T-helper 1 cell treated with Interleukin-12 subunit alpha and Interleukin-12 subunit beta and Interleukin-4 antibody, amounts not matched to agents 30 μg/mL and 1 μg/mL, for 36 hours (primary cell): ENCODE results near the gene GPR161.

Experiments used
- H3K27ac Mint-ChIP-seq: one replicate; pipeline ENCODE4 v1.8.0; 2021; ENCODE audit warnings: mild to moderate bottlenecking, mixed read lengths
- H3K27me3 Mint-ChIP-seq: one replicate; pipeline ENCODE4 v1.8.0; 2021; ENCODE audit warnings: low read depth, mixed read lengths
- H3K36me3 Mint-ChIP-seq: one replicate; pipeline ENCODE4 v1.8.0; 2021; ENCODE audit warnings: low read depth, mixed read lengths
- H3K4me1 Mint-ChIP-seq: one replicate; pipeline ENCODE4 v1.8.0; 2021; ENCODE audit warnings: low read depth, mixed read lengths
- H3K4me3 Mint-ChIP-seq: one replicate; pipeline ENCODE4 v1.8.0; 2021; ENCODE audit warnings: mild to moderate bottlenecking, moderate library complexity, mixed read lengths
- H3K9me3 Mint-ChIP-seq: one replicate; pipeline ENCODE4 v1.8.0; 2021; ENCODE audit warnings: mixed read lengths

Gene GPR161

DNA sequence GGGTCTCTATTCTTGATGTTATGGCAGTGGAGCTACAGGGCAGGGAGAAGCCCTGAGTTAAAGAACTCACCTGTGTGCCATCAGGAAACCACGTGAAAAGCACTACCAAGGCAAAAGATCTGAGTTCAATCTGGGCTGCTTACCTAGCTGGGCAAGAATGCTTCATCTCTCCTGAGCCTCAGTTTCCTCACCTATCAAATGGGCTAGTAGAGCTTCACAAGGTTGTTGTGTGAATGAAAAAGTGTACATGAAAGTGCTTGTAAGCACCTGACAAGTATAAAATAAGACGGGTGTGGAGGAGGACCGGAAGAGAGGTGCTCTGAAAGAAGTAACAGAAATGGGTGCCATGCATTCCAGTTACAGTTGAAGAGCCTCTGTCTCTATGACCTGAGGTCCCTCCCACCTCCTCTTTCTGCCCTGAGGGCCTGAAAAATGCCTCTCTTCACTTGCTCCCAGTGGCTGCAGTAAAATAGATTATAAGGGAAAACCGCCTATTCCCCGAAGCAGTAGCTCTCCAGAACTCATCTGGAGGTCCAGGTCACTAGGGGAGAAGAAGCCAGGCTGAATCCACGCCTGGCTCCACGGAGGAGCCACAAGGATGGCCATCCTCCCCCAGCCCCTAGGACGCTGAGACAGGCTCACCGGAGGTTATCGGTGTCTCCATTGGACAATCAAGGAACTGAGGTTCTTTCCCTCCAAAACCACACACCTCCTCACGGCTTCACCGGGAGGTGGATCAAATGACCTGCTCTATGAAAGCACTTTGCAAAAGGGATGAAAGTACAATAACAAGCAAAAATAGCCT lies 1.4 kb downstream of the GPR161 start:
- Mint-ChIP-seq H3K27me3 (peaks cover 69% of the 10 kb centered on the region), H3K36me3 (peaks cover 3% of the 10 kb centered on the region), H3K27ac (no peak overlapping the region), H3K4me3 (peak overlapping the region; percentile 70), H3K4me1 (peaks cover 8% of the 10 kb centered on the region), H3K9me3 (no peaks in the 10 kb centered on the region)

GRCh38 chr1:168134642-168135041 lies 2.1 kb downstream of the GPR161 start:
- Mint-ChIP-seq H3K36me3 (peaks cover 3% of the 10 kb centered on the region), H3K27me3 (peaks cover 73% of the 10 kb centered on the region), H3K27ac (no peak overlapping the region), H3K9me3 (no peaks in the 10 kb centered on the region), H3K4me1 (peaks cover 8% of the 10 kb centered on the region), H3K4me3 (no peak overlapping the region)

DNA sequence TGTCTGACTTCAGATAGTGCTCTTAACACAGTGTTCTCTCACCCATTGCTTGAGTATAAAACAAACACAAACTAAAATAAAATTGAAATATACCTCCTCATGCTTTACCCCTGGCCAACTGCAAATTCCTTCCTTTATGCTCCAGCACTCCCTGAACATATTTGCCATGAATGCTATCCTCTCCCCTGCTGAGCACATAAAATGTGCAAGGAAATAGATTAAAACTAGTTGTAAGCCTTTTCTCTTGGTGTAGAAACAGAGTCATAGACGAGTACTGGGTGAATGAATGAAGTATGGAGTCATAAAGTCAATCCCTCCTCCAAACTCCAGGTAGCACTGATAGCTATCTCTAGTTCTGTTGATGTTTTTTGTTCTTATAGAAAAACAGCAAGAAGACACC lies 2.6 kb downstream of the GPR161 start:
- Mint-ChIP-seq H3K27me3 (peaks cover 73% of the 10 kb centered on the region), H3K4me1 (peaks cover 8% of the 10 kb centered on the region), H3K9me3 (no peaks in the 10 kb centered on the region), H3K36me3 (peaks cover 3% of the 10 kb centered on the region), H3K27ac (no peak overlapping the region), H3K4me3 (no peak overlapping the region)

DNA sequence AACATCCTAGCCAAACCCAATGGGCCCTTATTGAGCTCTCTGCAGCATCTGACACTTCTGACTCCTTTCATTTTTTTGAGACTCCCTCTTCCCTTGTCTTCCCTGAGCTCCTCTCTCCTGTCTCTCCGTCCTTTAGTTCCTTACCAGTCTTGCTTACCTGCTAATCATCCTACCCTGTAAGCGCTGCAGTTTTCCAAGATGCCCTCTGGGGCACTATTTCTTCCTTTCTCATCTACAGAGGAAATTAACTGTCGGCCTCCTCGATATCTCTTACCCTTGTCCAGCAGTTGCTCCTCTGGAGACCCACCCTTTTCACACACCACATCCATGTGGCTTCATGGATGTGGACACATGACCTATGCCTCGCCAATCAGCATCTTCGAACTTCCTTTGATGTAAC lies 6.8 kb downstream of the GPR161 start:
- Mint-ChIP-seq H3K36me3 (no peaks in the 10 kb centered on the region), H3K9me3 (peaks cover 3% of the 10 kb centered on the region), H3K27me3 (peaks cover 55% of the 10 kb centered on the region), H3K27ac (no peak overlapping the region), H3K4me1 (no peaks in the 10 kb centered on the region), H3K4me3 (no peak overlapping the region)

DNA sequence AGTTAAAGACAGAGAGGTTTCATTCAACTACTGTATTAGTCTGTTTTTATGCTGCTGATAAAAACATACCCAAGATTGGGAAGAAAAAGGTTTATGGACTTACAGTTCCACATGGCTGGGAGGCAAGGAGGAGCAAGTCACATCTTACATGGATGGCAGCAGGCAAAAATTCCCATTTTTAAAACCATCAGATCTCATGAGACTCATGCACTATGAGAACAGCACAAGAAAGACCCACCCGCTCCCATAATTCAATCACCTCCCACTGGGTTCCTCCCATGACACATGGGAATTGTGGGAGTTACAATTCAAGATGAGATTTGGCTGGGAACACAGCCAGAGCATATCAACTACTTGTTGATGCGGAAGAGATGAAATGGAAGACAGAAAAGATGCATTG lies 9.2 kb downstream of the GPR161 start:
- no peaks in the 10 kb centered on the region for H3K4me1 Mint-ChIP-seq
- no peak overlapping the region for H3K4me3 Mint-ChIP-seq
- H3K27ac Mint-ChIP-seq, result no peak overlapping the region
- peaks cover 3% of the 10 kb centered on the region for H3K9me3 Mint-ChIP-seq
- peaks cover 42% of the 10 kb centered on the region for H3K27me3 Mint-ChIP-seq
- no peaks in the 10 kb centered on the region for H3K36me3 Mint-ChIP-seq

DNA sequence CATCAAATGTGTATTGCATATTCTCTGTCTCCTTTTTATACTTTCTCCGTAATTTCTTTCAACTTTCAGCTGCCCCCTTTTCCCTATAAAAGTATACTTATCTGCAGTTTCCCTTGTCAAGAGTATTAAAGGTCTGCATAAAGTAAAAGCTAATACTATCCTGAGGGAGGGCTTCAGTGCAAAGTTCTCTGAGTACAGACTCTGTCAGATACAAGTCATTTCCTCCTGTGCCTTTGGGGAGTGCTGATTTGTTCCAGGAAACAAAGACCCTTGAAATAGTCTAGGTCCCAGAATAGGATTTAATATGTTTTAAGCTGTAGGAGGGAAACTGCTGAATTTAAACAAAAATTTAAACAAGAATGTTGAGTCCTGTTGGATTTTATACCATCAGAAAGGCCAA lies 11.7 kb downstream of the GPR161 start:
- peaks cover 3% of the 10 kb centered on the region for H3K9me3 Mint-ChIP-seq
- no peak overlapping the region for H3K4me3 Mint-ChIP-seq
- no peaks in the 10 kb centered on the region for H3K36me3 Mint-ChIP-seq
- no peaks in the 10 kb centered on the region for H3K4me1 Mint-ChIP-seq
- no peak overlapping the region for H3K27ac Mint-ChIP-seq
- H3K27me3 Mint-ChIP-seq, result peaks cover 47% of the 10 kb centered on the region

DNA sequence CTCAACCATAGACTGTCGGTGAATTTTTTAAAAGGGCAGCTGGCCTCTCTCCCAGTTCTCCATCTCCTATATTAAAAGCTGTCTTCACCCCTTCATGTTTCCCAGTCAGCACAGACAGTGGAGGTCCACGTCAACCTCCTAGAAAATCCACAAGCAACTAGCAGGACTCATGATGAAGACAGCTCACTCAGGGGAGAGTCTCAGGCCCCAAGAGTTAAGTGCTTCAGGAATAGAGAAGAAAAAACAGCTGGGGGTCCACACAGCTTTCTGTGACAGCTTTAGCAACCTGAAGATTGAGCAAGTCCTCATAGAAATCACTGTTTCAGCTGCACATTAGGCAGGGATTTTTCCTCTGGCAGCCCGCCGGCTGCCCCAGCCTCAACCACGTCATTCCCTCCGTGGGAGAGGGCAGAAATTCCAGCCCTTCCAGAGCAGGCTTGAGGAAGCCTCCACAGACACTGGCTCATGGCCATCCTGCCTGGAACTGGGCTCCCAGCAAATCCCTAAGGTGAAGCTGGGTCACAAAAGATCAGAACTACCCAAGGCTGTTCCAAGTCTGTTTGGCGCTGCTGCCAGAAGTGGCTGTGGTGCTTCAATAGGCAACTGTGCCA lies 15.2 kb downstream of the GPR161 start:
- H3K27me3 Mint-ChIP-seq, result peaks cover 40% of the 10 kb centered on the region
- no peaks in the 10 kb centered on the region for H3K4me1 Mint-ChIP-seq
- no peaks in the 10 kb centered on the region for H3K36me3 Mint-ChIP-seq
- H3K9me3 Mint-ChIP-seq, result no peaks in the 10 kb centered on the region
- H3K4me3 Mint-ChIP-seq, result no peak overlapping the region
- H3K27ac Mint-ChIP-seq, result no peak overlapping the region

DNA sequence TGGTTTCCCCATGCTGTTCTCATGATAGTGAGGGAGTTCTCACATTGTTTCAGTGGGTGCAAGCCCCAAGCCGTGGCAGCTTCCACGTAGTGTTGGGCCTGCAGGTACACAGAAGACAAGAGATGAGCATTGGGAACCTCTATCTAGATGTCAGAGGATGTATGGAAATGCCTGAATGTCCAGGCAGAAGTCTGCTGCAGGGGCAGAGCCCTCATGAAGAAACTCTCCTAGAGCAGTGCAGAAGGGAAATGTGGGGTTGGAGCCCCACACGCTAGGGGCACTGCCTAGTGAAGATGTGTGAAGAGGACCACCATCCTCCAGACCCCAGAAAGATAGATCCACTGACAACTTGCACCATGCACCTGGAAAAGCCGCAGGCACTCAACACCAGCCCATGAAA lies 17.0 kb downstream of the GPR161 start:
- no peaks in the 10 kb centered on the region for H3K4me1 Mint-ChIP-seq
- H3K36me3 Mint-ChIP-seq, result no peaks in the 10 kb centered on the region
- H3K27ac Mint-ChIP-seq, result no peak overlapping the region
- no peaks in the 10 kb centered on the region for H3K9me3 Mint-ChIP-seq
- peaks cover 37% of the 10 kb centered on the region for H3K27me3 Mint-ChIP-seq
- no peak overlapping the region for H3K4me3 Mint-ChIP-seq

DNA sequence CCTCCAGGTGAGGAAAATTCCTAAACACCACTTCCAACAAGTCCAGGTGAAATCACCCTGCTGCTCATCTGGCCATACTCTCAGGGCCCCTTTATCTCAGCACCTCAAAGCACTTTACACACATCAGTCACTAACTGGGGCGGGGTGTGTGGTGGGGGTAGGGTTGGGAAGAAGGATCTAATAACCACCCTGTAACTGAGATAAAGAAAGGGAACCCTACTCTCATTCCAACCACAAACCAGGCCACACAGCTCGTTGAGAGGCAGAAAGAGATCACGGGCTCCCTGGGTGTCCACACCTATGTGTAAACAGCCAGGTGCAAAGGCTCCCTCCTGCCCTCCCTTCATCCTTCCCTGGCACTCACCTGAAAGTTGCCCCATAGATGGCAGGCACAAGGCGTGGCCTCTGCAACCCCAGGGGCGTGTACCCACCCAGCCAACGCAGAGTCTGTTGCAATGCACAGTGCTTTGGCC lies 20.4 kb downstream of the GPR161 start:
- no peak overlapping the region for H3K4me3 Mint-ChIP-seq
- H3K27ac Mint-ChIP-seq, result no peak overlapping the region
- H3K36me3 Mint-ChIP-seq, result no peaks in the 10 kb centered on the region
- no peaks in the 10 kb centered on the region for H3K9me3 Mint-ChIP-seq
- peaks cover 4% of the 10 kb centered on the region for H3K4me1 Mint-ChIP-seq
- peaks cover 20% of the 10 kb centered on the region for H3K27me3 Mint-ChIP-seq

- Mint-ChIP-seq H3K4me3 (no peak overlapping the region), H3K27ac (no peak overlapping the region), H3K36me3 (no peaks in the 10 kb centered on the region), H3K9me3 (no peaks in the 10 kb centered on the region), H3K4me1 (peaks cover 4% of the 10 kb centered on the region), H3K27me3 (peaks cover 8% of the 10 kb centered on the region)
Measured at GRCh38 chr1:168114845-168115244, 21.9 kb downstream of the GPR161 start.

- H3K36me3 Mint-ChIP-seq, result no peaks in the 10 kb centered on the region
- no peak overlapping the region for H3K4me3 Mint-ChIP-seq
- no peak overlapping the region for H3K27ac Mint-ChIP-seq
- H3K27me3 Mint-ChIP-seq, result peaks cover 3% of the 10 kb centered on the region
- peaks cover 4% of the 10 kb centered on the region for H3K4me1 Mint-ChIP-seq
- no peaks in the 10 kb centered on the region for H3K9me3 Mint-ChIP-seq
Measured at GRCh38 chr1:168112673-168113305, 23.9 kb downstream of the GPR161 start.

DNA sequence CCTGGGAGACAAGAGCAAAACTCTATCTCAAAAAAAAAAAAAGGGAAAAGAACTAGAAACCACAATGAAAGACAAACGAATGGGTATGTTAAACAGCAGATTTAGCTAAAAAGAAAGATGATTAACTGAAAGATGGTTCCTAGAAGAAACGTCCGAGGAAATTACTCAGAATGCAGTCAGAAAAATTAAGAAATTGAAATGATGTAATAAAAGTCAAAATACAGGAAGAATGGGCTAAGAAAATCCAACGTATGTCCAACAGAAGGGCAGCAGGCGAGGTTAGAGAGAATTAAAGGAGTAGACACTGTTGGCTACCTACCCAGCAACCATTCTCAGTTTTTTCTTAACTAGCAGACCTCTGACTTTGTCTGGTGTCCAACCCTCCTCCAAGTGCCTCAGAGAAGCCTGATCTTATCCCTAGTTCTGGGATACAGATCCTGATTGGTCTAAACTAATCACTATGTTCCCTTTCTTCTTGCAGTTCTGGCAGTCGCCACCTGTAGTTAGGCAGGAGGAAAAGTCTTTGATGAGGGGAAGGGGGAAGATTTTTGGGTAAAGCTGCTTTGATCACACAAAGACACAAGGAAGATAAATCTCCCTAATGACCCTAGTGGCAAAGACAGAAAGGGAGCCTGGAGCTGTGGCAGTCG lies 25.7 kb downstream of the GPR161 start:
- Mint-ChIP-seq H3K27me3 (no peaks in the 10 kb centered on the region), H3K4me1 (peaks cover 4% of the 10 kb centered on the region), H3K27ac (no peak overlapping the region), H3K4me3 (no peak overlapping the region), H3K36me3 (no peaks in the 10 kb centered on the region), H3K9me3 (no peaks in the 10 kb centered on the region)

- no peaks in the 10 kb centered on the region for H3K36me3 Mint-ChIP-seq
- H3K4me3 Mint-ChIP-seq, result no peak overlapping the region
- H3K4me1 Mint-ChIP-seq, result no peaks in the 10 kb centered on the region
- no peak overlapping the region for H3K27ac Mint-ChIP-seq
- H3K9me3 Mint-ChIP-seq, result no peaks in the 10 kb centered on the region
- no peaks in the 10 kb centered on the region for H3K27me3 Mint-ChIP-seq
Measured at GRCh38 chr1:168106274-168106673, 30.5 kb downstream of the GPR161 start.

DNA sequence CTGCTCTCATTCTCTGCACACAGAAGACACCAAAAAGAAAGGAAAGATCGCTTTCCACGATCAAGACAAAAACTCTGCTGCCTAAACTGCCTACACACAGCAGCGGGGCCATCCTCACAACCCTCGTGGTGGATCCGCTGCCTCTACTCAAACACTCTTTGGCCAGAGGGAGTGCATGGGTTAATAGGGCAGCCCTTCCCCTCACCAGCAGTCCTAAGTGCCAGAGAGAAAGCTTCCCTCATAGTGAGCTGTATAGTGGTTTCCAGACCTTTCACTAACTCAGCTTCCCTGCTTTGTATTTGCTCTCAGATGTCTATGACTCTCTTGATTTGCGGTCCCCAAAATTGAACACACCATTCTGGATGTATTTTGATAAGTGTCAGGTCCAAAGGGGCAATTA lies 30.9 kb downstream of the GPR161 start:
- no peak overlapping the region for H3K27ac Mint-ChIP-seq
- H3K9me3 Mint-ChIP-seq, result no peaks in the 10 kb centered on the region
- H3K4me3 Mint-ChIP-seq, result no peak overlapping the region
- H3K4me1 Mint-ChIP-seq, result no peaks in the 10 kb centered on the region
- H3K27me3 Mint-ChIP-seq, result no peaks in the 10 kb centered on the region
- H3K36me3 Mint-ChIP-seq, result no peaks in the 10 kb centered on the region
